GM19452 (cell line): Measurements from ENCODE around the gene ZBTB8OS.

Source experiments
- ATAC-seq: cut with Tn5 transposase; IDR thresholded peaks from one replicate; pipeline ENCODE4 v1.9.1; 2021; ENCODE audit not compliant: unreplicated experiment

Gene ZBTB8OS

GRCh38 chr1:32612189-32612881, 38.0 kb downstream of the ZBTB8OS start:
- peak; percentile 85 for ATAC-seq

GRCh38 chr1:32611859-32612188, 38.5 kb downstream of the ZBTB8OS start:
- peak; percentile 19 for ATAC-seq

GRCh38 chr1:32609180-32609579, 41.2 kb downstream of the ZBTB8OS start:
- no peak for ATAC-seq

- no peak for ATAC-seq
Measured at GRCh38 chr1:32606565-32607371, 43.6 kb downstream of the ZBTB8OS start.

GRCh38 chr1:32605711-32606424, 44.5 kb downstream of the ZBTB8OS start:
- no peak for ATAC-seq

- ATAC-seq: no peak
Measured at GRCh38 chr1:32600034-32600433, 50.3 kb downstream of the ZBTB8OS start.

GRCh38 chr1:32592943-32593342, 57.4 kb downstream of the ZBTB8OS start:
- no peak for ATAC-seq

- no peak for ATAC-seq
Measured at GRCh38 chr1:32580348-32581017, 69.9 kb downstream of the ZBTB8OS start.
